K562 treated with DMSO at 1 percent for 4 hours (cell line): ENCODE measurements around the gene VPS4A. TPM values are rescaled to one million over a fixed set of nuclear protein-coding genes. Genes with fewer than 3 reads are reported as not detected.

Experiments used
- total RNA-seq: library from RNA; unstranded; fragments of 300-600 nt; gene quantifications from 2 replicates; pipeline ENCODE4 v1.2.3, GENCODE V29; 2022; ENCODE audit not compliant: insufficient read depth

Gene VPS4A
- total RNA-seq: 49.8 and 55.1 TPM in 2 replicates

GRCh38 chr16:69310653-69311532 is at the start of gene VPS4A:
Gene VPS4A (plus strand): TSS chr16:69311350. CDS start chr16:69311512, 162 bp downstream.

GRCh38 chr16:69330286-69331109 is 19.3 kb downstream of the VPS4A start, which contains the start of gene PDF:
Gene PDF (minus strand): TSS chr16:69330588. CDS start chr16:69330570, 18 bp downstream.

GRCh38 chr16:69339289-69340094 is 28.3 kb downstream of the VPS4A start, which contains the start of the genes COG8 and NIP7:
Gene COG8 (minus strand): TSS chr16:69339564. CDS start chr16:69339552, 12 bp downstream.
Gene NIP7 (plus strand): TSS chr16:69339772. CDS start chr16:69339830, 58 bp downstream.

GRCh38 chr16:69351309-69352027 is 40.3 kb downstream of the VPS4A start, which contains the start of gene TMED6:
Gene TMED6 (minus strand): TSS chr16:69351786. CDS start chr16:69351753, 33 bp downstream.

Other genes starting within 250 kb of the VPS4A start
- gene HAS3, start 205.7 kb upstream of the VPS4A start, total RNA-seq: 0.86 and 1.1 TPM in 2 replicates
- 91.2 and 100 TPM in 2 replicates for gene CHTF8, start 178.8 kb upstream of the VPS4A start, total RNA-seq
- gene UTP4, start 178.7 kb upstream of the VPS4A start, total RNA-seq: 47.7 and 55.7 TPM in 2 replicates
- 3.4 and 4.2 TPM in 2 replicates for gene SNTB2, start 124.2 kb upstream of the VPS4A start, total RNA-seq
- 11.0 and 15.4 TPM in 2 replicates for gene PDF, start 19.2 kb downstream of the VPS4A start, total RNA-seq
- 24.9 and 26.8 TPM in 2 replicates for gene COG8, start 28.2 kb downstream of the VPS4A start, total RNA-seq
- 13.0 and 14.3 TPM in 2 replicates for gene NIP7, start 28.4 kb downstream of the VPS4A start, total RNA-seq
- gene TMED6, start 40.4 kb downstream of the VPS4A start, total RNA-seq: 1.4 TPM in 1 of 2 replicates, not detected in the other
- 16.3 and 21.4 TPM in 2 replicates for gene TERF2, start 74.7 kb downstream of the VPS4A start, total RNA-seq
- gene CYB5B, start 113.3 kb downstream of the VPS4A start, total RNA-seq: 53.8 and 67.7 TPM in 2 replicates